ENCODE results near the gene GALNT8.

DNA sequence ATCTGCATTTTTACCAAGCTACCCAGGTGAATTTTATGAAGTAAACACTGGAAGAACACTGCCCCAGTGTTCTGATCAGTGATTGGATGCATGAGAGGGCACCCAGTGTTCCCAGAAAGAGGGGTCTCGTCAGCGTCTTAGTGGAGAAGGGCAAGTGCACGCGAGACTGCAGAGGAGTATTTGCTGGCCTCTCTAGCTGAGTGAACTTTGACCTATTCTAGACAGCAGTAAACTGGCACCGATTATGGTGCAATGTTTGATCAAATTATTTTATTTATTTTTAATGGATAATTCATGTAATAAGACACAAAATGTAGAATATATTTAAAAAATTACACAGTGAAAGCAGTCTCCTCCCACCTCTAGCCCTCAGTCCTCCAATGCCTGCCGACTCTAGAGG lies 5.3 kb upstream of the GALNT8 start:
- TF ChIP-seq BRCA1 (IDR thresholded peaks at IDR 0.05; ENCODE audit: low read depth, low read length) (no peak), POLR2A (IDR thresholded peaks at IDR 0.05; ENCODE audit: low read depth, low read length) (no peak)
- TF ChIP-seq, protein P1, sequence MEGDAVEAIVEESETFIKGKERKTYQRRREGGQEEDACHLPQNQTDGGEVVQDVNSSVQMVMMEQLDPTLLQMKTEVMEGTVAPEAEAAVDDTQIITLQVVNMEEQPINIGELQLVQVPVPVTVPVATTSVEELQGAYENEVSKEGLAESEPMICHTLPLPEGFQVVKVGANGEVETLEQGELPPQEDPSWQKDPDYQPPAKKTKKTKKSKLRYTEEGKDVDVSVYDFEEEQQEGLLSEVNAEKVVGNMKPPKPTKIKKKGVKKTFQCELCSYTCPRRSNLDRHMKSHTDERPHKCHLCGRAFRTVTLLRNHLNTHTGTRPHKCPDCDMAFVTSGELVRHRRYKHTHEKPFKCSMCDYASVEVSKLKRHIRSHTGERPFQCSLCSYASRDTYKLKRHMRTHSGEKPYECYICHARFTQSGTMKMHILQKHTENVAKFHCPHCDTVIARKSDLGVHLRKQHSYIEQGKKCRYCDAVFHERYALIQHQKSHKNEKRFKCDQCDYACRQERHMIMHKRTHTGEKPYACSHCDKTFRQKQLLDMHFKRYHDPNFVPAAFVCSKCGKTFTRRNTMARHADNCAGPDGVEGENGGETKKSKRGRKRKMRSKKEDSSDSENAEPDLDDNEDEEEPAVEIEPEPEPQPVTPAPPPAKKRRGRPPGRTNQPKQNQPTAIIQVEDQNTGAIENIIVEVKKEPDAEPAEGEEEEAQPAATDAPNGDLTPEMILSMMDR (IDR thresholded peaks at IDR 0.05 in 2 of 3, conservative IDR thresholded peaks at IDR 0.05 in 1 of 3; ENCODE audit: control insufficient read depth in 2 of 3, extremely low read depth in 1 of 3, insufficient read depth in 1 of 3, low read depth in 3 of 3, low read length in 3 of 3), result no peak
